HUES64 (cell line): ENCODE results near the gene CYB5RL.
"Not testable (repeated sequence)": the region's sequence is repeated elsewhere in the genome, so short reads cannot be mapped to it uniquely, and the experiment has no call there.

ENCODE experiments used
- H3K27ac ChIP-seq: 2 replicates; pipeline ENCODE4 v1.7.0; 2013; ENCODE audit warnings: low read depth, low read length, inconsistent platforms
- H3K27me3 ChIP-seq: 2 replicates; pipeline ENCODE4 v1.6.1; 2013; ENCODE audit warnings: mild to moderate bottlenecking, low read length; ENCODE audit not compliant: insufficient read depth
- H3K36me3 ChIP-seq: 2 replicates; pipeline ENCODE4 v1.6.1; 2013; ENCODE audit warnings: mild to moderate bottlenecking, low read length; ENCODE audit not compliant: insufficient read depth
- H3K4me1 ChIP-seq: 2 replicates; pipeline ENCODE4 v1.6.1; 2013; ENCODE audit warnings: mild to moderate bottlenecking, low read length, moderate library complexity; ENCODE audit not compliant: insufficient read depth
- H3K4me3 ChIP-seq: 2 replicates; pipeline ENCODE4 v1.5.1; 2013; ENCODE audit warnings: mild to moderate bottlenecking, low read length, moderate library complexity
- H3K9ac ChIP-seq: 2 replicates; pipeline ENCODE4 v1.6.1; 2013; ENCODE audit warnings: mild to moderate bottlenecking, low read depth, low read length
- H3K9me3 ChIP-seq: 2 replicates; pipeline ENCODE4 v1.6.1; 2013; ENCODE audit warnings: low read depth, low read length; ENCODE audit not compliant: insufficient read depth
- WGBS: fragments of 150-250, 120-280 bp; methylation state at CpG from one replicate; pipeline ENCODE4 v1.1.7; 2013; ENCODE audit warnings: missing lambda C conversion rate; 5-methylcytosine and 5-hydroxymethylcytosine counted together

Gene CYB5RL

GRCh38 chr1:54212872-54213271 is 13.0 kb upstream of the CYB5RL start:
- Histone ChIP-seq H3K27ac (no peak overlapping the region), H3K4me3 (no peak overlapping the region), H3K4me1 (no peaks in the 10 kb centered on the region), H3K9me3 (no peaks in the 10 kb centered on the region), H3K9ac (no peak overlapping the region), H3K27me3 (no peaks in the 10 kb centered on the region), H3K36me3 (peaks cover 95% of the 10 kb centered on the region)
- WGBS, result 75% methylated on average over 1 of the region's 1 CpG

GRCh38 chr1:54207896-54208295 is 8.1 kb upstream of the CYB5RL start:
- H3K4me3 ChIP-seq, H3K27me3 ChIP-seq, H3K27ac ChIP-seq, H3K4me1 ChIP-seq, H3K9ac ChIP-seq, H3K9me3 ChIP-seq: not testable (repeated sequence)
- H3K36me3 ChIP-seq, result peaks cover 80% of the 10 kb centered on the region
- 53% methylated on average over 4 of the region's 4 CpGs for WGBS

GRCh38 chr1:54207287-54207686 is 7.5 kb upstream of the CYB5RL start:
- Histone ChIP-seq H3K4me1 (no peaks in the 10 kb centered on the region), H3K36me3 (peaks cover 77% of the 10 kb centered on the region), H3K9ac (no peak overlapping the region), H3K4me3 (no peak overlapping the region), H3K9me3 (no peaks in the 10 kb centered on the region), H3K27me3 (no peaks in the 10 kb centered on the region), H3K27ac (no peak overlapping the region; the same call in 1 of the 2 replicates)
- 94% methylated on average over 1 of the region's 1 CpG for WGBS

GRCh38 chr1:54204199-54204598 is 4.4 kb upstream of the CYB5RL start:
- no peaks in the 10 kb centered on the region for H3K9me3 ChIP-seq
- H3K9ac ChIP-seq, result no peak overlapping the region
- no peak overlapping the region for H3K27ac ChIP-seq
- H3K4me1 ChIP-seq, result peaks cover 10% of the 10 kb centered on the region; the same call in 1 of the 2 replicates
- 84% methylated on average over 7 of the region's 7 CpGs for WGBS
- H3K36me3 ChIP-seq, result peaks cover 48% of the 10 kb centered on the region
- no peaks in the 10 kb centered on the region; the same call in 1 of the 2 replicates for H3K27me3 ChIP-seq
- H3K4me3 ChIP-seq, result no peak overlapping the region

GRCh38 chr1:54200519-54200997 is 728 bp upstream of the CYB5RL start:
- Histone ChIP-seq H3K27me3 (no peaks in the 10 kb centered on the region; the same call in 1 of the 2 replicates), H3K27ac (peak overlapping the region; percentile 48; the same call in 1 of the 2 replicates), H3K4me1 (peaks cover 13% of the 10 kb centered on the region; the same call in 1 of the 2 replicates), H3K4me3 (peak overlapping the region; percentile 76), H3K9me3 (no peaks in the 10 kb centered on the region), H3K9ac (peak overlapping the region; percentile 83), H3K36me3 (peaks cover 20% of the 10 kb centered on the region)
- WGBS, result 2% methylated on average over 15 of the region's 15 CpGs

GRCh38 chr1:54199151-54199764 is 572 bp downstream of the CYB5RL start:
- Histone ChIP-seq H3K27me3 (no peaks in the 10 kb centered on the region; the same call in 1 of the 2 replicates), H3K9ac (peak overlapping the region; percentile 83), H3K36me3 (peaks cover 21% of the 10 kb centered on the region), H3K4me1 (peaks cover 13% of the 10 kb centered on the region; the same call in 1 of the 2 replicates), H3K4me3 (peak overlapping the region; percentile 76), H3K9me3 (no peaks in the 10 kb centered on the region), H3K27ac (no peak overlapping the region)
- WGBS, result 32% methylated on average over 17 of the region's 17 CpGs

- no peak overlapping the region for H3K27ac ChIP-seq
- no peak overlapping the region for H3K4me3 ChIP-seq
- no peaks in the 10 kb centered on the region for H3K9me3 ChIP-seq
- WGBS, result 92% methylated on average over 5 of the region's 5 CpGs
- peaks cover 37% of the 10 kb centered on the region for H3K36me3 ChIP-seq
- no peaks in the 10 kb centered on the region for H3K27me3 ChIP-seq
- no peak overlapping the region for H3K9ac ChIP-seq
- no peaks in the 10 kb centered on the region for H3K4me1 ChIP-seq
Observed at GRCh38 chr1:54193453-54193852, 6.4 kb downstream of the CYB5RL start.

- WGBS, result 43% methylated on average over 1 of the region's 1 CpG
- Histone ChIP-seq H3K27me3 (no peaks in the 10 kb centered on the region), H3K36me3 (peaks cover 37% of the 10 kb centered on the region)
Observed at GRCh38 chr1:54191525-54191924, 8.3 kb downstream of the CYB5RL start.

GRCh38 chr1:54190526-54190925 is 9.3 kb downstream of the CYB5RL start:
- Histone ChIP-seq H3K9ac (no peak overlapping the region), H3K27me3 (no peaks in the 10 kb centered on the region), H3K9me3 (no peaks in the 10 kb centered on the region), H3K27ac (no peak overlapping the region), H3K4me1 (no peaks in the 10 kb centered on the region), H3K4me3 (no peak overlapping the region), H3K36me3 (peaks cover 34% of the 10 kb centered on the region)
- WGBS, result 95% methylated on average over 9 of the region's 9 CpGs

More at GRCh38 chr1:54191525-54191924, 8.3 kb downstream of the CYB5RL start:
- H3K9me3 ChIP-seq, result no peaks in the 10 kb centered on the region
- no peaks in the 10 kb centered on the region for H3K4me1 ChIP-seq
- no peak overlapping the region for H3K27ac ChIP-seq
- H3K4me3 ChIP-seq, result no peak overlapping the region
- H3K9ac ChIP-seq, result no peak overlapping the region

GRCh38 chr1:54188291-54188690 is 11.5 kb downstream of the CYB5RL start:
- Histone ChIP-seq H3K27ac (no peak overlapping the region), H3K27me3 (no peaks in the 10 kb centered on the region), H3K36me3 (peaks cover 20% of the 10 kb centered on the region), H3K9me3 (no peaks in the 10 kb centered on the region), H3K9ac (no peak overlapping the region), H3K4me1 (no peaks in the 10 kb centered on the region), H3K4me3 (no peak overlapping the region)
- WGBS, result 88% methylated on average over 1 of the region's 1 CpG

- Histone ChIP-seq H3K27ac (no peak overlapping the region), H3K27me3 (no peaks in the 10 kb centered on the region), H3K36me3 (peaks cover 11% of the 10 kb centered on the region), H3K9ac (no peak overlapping the region), H3K9me3 (no peaks in the 10 kb centered on the region), H3K4me1 (no peaks in the 10 kb centered on the region), H3K4me3 (no peak overlapping the region)
- 97% methylated on average over 3 of the region's 3 CpGs for WGBS
Observed at GRCh38 chr1:54186056-54186455, 13.8 kb downstream of the CYB5RL start.
